Osteocyte (in vitro differentiated cells): ENCODE results near the gene AGAP4. TPM values are rescaled to one million over a fixed set of nuclear protein-coding genes. Genes with fewer than 3 reads are reported as not detected.
"Not testable (repeated sequence)": the region's sequence is repeated elsewhere in the genome, so short reads cannot be mapped to it uniquely, and the experiment has no call there.

ENCODE experiments used
- DNase-seq: peaks from one replicate; pipeline ENCODE4 v3.0.0; 2021; ENCODE audit warnings: mixed read lengths; ENCODE audit not compliant: unreplicated experiment; ENCODE audit errors: extremely low spot score
- H3K27ac Mint-ChIP-seq: one replicate; pipeline ENCODE4 v1.8.0; 2021; ENCODE audit warnings: mild to moderate bottlenecking, mixed read lengths; ENCODE audit not compliant: unreplicated experiment
- H3K27me3 Mint-ChIP-seq: one replicate; pipeline ENCODE4 v1.8.0; 2021; ENCODE audit warnings: mixed read lengths; ENCODE audit not compliant: unreplicated experiment
- H3K36me3 Mint-ChIP-seq: one replicate; pipeline ENCODE4 v1.8.0; 2021; ENCODE audit warnings: mixed read lengths; ENCODE audit not compliant: unreplicated experiment
- H3K4me1 Mint-ChIP-seq: one replicate; pipeline ENCODE4 v1.8.0; 2021; ENCODE audit warnings: mixed read lengths; ENCODE audit not compliant: unreplicated experiment
- H3K4me3 Mint-ChIP-seq: one replicate; pipeline ENCODE4 v1.8.0; 2021; ENCODE audit warnings: mild to moderate bottlenecking, moderate library complexity, mixed read lengths; ENCODE audit not compliant: unreplicated experiment
- H3K9me3 Mint-ChIP-seq: one replicate; pipeline ENCODE4 v1.8.0; 2021; ENCODE audit warnings: mixed read lengths; ENCODE audit not compliant: unreplicated experiment
- CTCF ChIP-seq: fragments of 200-600 bp; sonication (generic); IDR thresholded peaks from 2 replicates; pipeline ENCODE4 v1.5.0; 2021; ENCODE audit warnings: antibody characterized with exemption, mild to moderate bottlenecking, moderate library complexity
- total RNA-seq: library from RNA; stranded (reverse); gene quantifications from 2 replicates; pipeline ENCODE4 v1.2.1, GENCODE V29; 2021

AGAP4 gene
- total RNA-seq, 1 donor from 2014 or later, result 13.1 TPM

GRCh38 chr10:45819552-45819951 is 27.7 kb downstream of the AGAP4 start:
- H3K27ac Mint-ChIP-seq, result no peak overlapping the region
- H3K27me3 Mint-ChIP-seq, result no peaks in the 10 kb centered on the region

GRCh38 chr10:45817912-45818311 is 29.4 kb downstream of the AGAP4 start:
- H3K4me1 Mint-ChIP-seq, result peaks cover 3% of the 10 kb centered on the region
- peaks cover 9% of the 10 kb centered on the region for H3K9me3 Mint-ChIP-seq
- no peak overlapping the region for H3K4me3 Mint-ChIP-seq
- H3K27me3 Mint-ChIP-seq, result no peaks in the 10 kb centered on the region
- H3K36me3 Mint-ChIP-seq, result no peaks in the 10 kb centered on the region
- H3K27ac Mint-ChIP-seq, result no peak overlapping the region
- TF ChIP-seq CTCF, result no peak
- DNase-seq, result peak; percentile 78

More at GRCh38 chr10:45819552-45819951, 27.7 kb downstream of the AGAP4 start:
- Mint-ChIP-seq H3K4me3 (no peak overlapping the region), H3K9me3 (peaks cover 9% of the 10 kb centered on the region), H3K4me1 (peaks cover under 1% of the 10 kb centered on the region), H3K36me3 (no peaks in the 10 kb centered on the region)
- peak; percentile 76 for DNase-seq
- TF ChIP-seq CTCF, result no peak

- H3K27ac Mint-ChIP-seq, result no peak overlapping the region
- peak; percentile 80 for DNase-seq
- no peak for TF ChIP-seq CTCF
- no peaks in the 10 kb centered on the region for H3K36me3 Mint-ChIP-seq
- peaks cover 3% of the 10 kb centered on the region for H3K4me1 Mint-ChIP-seq
- no peak overlapping the region for H3K4me3 Mint-ChIP-seq
- no peaks in the 10 kb centered on the region for H3K27me3 Mint-ChIP-seq
- peaks cover 9% of the 10 kb centered on the region for H3K9me3 Mint-ChIP-seq
Observed at GRCh38 chr10:45817130-45817859, 30.0 kb downstream of the AGAP4 start.

- not testable (repeated sequence) for H3K27ac Mint-ChIP-seq, DNase-seq, H3K4me1 Mint-ChIP-seq
Observed at GRCh38 chr10:45814146-45814545, 33.2 kb downstream of the AGAP4 start.

GRCh38 chr10:45812959-45813358 is 34.3 kb downstream of the AGAP4 start:
- not testable (repeated sequence) for H3K27ac Mint-ChIP-seq, DNase-seq, H3K4me1 Mint-ChIP-seq, H3K4me3 Mint-ChIP-seq, H3K9me3 Mint-ChIP-seq, H3K27me3 Mint-ChIP-seq, H3K36me3 Mint-ChIP-seq

More at GRCh38 chr10:45814146-45814545, 33.2 kb downstream of the AGAP4 start:
- H3K27me3 Mint-ChIP-seq, H3K9me3 Mint-ChIP-seq, H3K4me3 Mint-ChIP-seq, H3K36me3 Mint-ChIP-seq: not testable (repeated sequence)

- Mint-ChIP-seq H3K9me3 (no peaks in the 10 kb centered on the region), H3K4me3 (no peak overlapping the region), H3K36me3 (no peaks in the 10 kb centered on the region), H3K27ac (no peak overlapping the region), H3K27me3 (peaks cover 18% of the 10 kb centered on the region), H3K4me1 (peaks cover 3% of the 10 kb centered on the region)
- no peak for TF ChIP-seq CTCF
- no peak for DNase-seq
Observed at GRCh38 chr10:45811075-45811474, 36.2 kb downstream of the AGAP4 start.
